GM18502 (cell line): ENCODE measurements around the gene C4B.
"Not testable (repeated sequence)": the region's sequence is repeated elsewhere in the genome, so short reads cannot be mapped to it uniquely, and the experiment has no call there.

ENCODE experiments used
- ATAC-seq: cut with Tn5 transposase; IDR thresholded peaks from one replicate; pipeline ENCODE4 v1.9.1; 2021; ENCODE audit warnings: mild to moderate bottlenecking; ENCODE audit not compliant: unreplicated experiment, poor library complexity

The C4B gene

GRCh38 chr6:32047855-32048766, 33.5 kb downstream of the C4B start:
- ATAC-seq, result no peak

- not testable (repeated sequence) for ATAC-seq
Observed at GRCh38 chr6:32049149-32049548, 34.6 kb downstream of the C4B start.

GRCh38 chr6:32049736-32050135, 35.1 kb downstream of the C4B start:
- not testable (repeated sequence) for ATAC-seq

GRCh38 chr6:32050562-32050961, 36.0 kb downstream of the C4B start:
- ATAC-seq, result no peak

DNA sequence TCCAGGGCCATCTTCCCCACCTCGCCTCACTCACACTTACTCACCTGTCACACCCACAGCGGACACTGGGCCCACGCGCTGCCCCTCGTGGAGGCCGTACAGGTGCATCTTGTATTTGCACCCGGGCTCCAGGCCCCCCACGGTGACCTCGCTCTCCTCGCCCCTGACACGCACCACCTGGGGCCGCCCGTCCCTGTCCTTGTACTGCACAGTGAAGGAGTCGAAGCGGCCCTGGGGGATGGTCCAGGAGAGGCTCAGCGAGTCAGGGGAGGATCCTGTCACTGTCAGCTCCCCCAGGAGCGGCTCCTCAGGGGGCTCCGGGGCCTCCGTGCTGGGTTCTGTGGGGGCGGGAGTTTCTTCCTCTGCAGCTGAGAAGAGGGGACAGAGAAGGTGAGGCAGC, 38.0 kb downstream of the C4B start:
- not testable (repeated sequence) for ATAC-seq

DNA sequence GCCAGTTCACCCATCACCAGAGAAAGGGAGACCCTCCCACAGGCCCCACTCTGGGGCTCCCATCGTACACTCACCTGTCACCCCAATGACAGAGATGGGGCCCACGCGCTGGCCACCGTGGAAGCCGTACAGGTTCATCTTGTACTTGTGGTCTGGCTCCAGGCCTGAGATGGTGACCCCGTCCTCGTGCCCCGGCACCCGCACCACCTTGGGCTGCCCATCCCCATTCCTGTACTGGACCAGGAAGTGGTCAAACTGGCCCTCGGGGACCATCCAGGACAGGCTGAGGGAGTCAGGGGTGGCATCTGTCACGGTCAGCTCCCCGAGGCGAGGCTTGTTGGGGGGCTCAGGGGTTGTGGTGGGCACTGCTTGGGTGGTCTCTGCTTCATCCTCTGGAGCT, 38.7 kb downstream of the C4B start:
- not testable (repeated sequence) for ATAC-seq

GRCh38 chr6:32055756-32056155, 41.2 kb downstream of the C4B start:
- ATAC-seq, result not testable (repeated sequence)

- ATAC-seq, result no peak
Observed at GRCh38 chr6:32056254-32056653, 41.7 kb downstream of the C4B start.

DNA sequence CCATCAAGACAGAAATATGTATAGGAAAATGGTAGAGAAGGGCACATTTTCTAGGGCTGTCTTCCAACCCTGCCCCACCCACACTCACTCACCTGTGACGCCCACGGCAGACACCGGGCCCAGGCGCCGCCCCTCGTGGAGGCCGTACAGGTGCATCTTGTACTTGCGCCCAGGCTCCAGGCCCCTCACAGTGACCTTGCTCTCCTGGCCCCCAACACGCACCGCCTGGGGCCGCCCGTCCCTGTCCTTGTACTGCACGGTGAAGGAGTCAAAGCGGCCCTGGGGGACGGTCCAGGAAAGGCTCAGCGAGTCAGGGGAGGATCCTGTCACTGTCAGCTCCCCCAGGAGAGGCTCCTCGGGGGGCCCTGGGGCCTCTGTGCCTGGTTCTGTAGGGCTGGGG, 43.4 kb downstream of the C4B start:
- no peak for ATAC-seq

DNA sequence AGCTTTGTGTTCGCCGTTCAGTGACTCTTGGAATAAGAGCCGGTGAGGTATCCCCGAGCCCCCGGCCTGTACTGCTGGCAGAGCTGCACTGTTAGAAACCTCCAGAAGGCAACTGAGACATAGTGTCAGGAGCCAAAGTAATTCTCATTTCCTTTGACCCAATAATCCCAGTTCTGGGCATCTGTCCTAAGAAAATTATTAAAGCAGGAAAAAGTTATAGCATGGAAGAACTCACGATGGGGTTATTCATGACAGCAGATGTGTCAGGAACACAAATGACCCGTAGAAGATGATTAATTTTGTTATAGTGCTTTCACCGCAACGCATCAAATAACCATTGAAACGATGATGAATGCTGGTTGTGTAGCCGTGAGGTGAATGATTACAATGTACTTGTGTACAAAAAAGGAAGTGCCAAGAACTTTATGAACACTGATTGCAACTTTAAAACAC, 43.9 kb downstream of the C4B start:
- ATAC-seq, result no peak

DNA sequence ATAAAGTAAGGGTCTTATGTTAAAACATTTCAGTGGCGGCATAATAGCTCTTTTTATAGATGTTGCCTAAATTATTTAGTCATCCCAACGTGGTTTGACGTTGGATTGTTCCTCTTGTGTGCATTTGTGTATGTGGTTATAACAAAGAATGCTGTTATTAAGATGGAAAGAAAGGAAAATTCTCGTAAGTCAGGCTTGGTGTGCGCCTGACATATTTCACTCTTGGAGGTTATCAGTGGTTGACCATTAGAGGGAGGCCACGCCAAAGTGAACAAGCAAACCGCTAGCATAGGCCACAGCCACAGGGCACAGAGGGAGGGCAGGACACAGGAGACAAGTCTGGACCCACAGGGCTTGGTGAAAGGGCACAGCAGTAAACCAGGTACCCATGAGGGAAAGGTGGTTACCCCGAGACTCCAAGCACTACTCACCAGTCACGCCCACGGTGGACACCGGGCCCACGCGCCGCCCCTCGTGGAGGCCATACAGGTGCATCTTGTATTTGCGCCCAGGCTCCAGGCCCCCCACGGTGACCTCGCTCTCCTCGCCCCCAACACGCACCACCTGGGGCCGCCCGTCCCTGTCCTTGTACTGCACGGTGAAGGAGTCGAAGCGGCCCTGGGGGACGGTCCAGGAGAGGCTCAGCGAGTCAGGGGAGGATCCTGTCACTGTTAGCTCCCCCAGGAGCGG, 46.5 kb downstream of the C4B start:
- ATAC-seq, result no peak

GRCh38 chr6:32064706-32065105, 50.1 kb downstream of the C4B start:
- ATAC-seq, result no peak

GRCh38 chr6:32067521-32067920, 52.9 kb downstream of the C4B start:
- not testable (repeated sequence) for ATAC-seq

DNA sequence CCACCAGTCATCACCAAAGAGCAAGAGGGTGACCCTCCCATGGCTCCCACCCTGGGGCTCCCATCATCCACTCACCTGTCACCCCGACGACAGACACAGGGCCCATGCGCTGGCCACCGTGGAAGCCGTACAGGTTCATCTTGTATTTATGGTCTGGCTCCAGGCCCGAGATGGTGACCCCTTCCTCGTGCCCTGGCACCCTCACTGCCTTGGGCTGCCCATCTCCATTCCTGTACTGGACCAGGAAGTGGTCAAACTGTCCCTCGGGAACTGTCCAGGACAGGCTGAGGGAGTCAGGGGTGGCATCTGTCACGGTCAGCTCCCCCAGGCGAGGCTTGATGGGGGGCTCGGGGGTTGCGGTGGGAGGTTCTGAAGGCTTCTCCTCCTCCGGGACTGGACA, 53.7 kb downstream of the C4B start:
- not testable (repeated sequence) for ATAC-seq

GRCh38 chr6:32068867-32069266, 54.3 kb downstream of the C4B start:
- no peak for ATAC-seq

- ATAC-seq, result no peak
Observed at GRCh38 chr6:32069460-32069859, 54.9 kb downstream of the C4B start.

DNA sequence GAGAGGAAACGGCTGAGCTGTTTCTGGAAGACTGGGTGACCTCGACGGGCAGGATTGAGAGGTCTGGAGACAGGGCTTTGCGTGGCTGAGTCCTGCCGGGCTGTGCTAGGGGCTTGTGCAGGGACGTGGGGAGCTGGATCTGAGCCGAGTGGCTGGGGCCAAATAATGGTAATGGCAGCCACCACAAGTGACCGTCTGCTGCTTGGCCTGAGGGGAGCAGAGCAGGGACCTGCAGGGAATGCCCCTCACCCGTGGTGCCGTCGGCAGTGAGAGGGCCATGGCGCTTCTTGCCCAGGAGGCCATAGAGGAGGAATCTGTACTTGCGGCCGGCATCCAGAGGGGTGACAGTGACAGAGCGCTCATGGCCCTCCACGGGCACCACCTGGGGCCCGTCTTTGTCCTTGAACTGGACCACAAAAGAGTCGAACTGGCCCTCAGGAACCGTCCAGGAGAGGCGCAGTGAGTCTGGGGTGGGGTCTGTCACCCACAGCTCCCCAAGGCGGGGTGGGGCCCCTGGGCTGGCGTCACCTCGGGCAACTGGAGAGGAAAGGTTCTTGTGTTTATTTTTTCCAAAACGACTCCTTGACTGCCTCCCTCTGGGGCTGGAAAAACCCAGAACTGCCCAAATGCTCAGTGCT, 55.4 kb downstream of the C4B start:
- ATAC-seq, result no peak

DNA sequence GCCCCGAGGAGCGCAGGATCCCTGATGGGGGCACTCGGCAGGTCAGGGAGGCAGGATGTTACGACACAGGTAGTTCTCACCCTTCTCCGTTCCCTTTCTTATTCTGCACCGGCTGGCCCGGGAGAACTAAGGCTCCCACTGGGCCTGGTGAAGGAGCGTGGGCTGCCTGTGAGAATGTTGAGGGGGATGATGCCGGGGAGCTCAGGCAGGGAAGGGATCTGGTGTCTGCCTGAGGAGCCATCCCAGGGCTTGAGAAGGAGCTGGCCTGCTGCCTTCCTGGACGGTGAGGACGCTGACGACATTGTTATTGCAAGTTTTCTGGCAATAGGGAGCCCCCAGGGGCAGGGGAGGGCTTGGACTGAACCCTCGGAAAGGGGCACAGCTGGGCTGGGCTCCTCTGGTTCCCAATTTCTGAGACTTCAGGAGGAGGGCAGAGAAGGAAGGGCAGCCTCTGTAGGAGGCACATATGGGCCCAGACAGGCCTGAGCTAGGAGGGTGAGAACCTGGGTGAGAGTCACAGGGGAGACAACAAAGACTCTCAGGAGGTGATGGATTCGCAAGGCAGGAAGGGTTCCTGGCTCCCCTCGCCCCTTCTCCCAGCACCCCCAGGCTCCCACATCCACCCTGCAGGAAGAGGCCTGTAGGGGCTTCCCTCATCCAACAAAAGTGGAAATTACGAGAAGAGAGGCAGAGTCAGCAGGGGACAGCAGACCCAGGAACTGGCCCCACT, 56.4 kb downstream of the C4B start:
- ATAC-seq, result no peak

DNA sequence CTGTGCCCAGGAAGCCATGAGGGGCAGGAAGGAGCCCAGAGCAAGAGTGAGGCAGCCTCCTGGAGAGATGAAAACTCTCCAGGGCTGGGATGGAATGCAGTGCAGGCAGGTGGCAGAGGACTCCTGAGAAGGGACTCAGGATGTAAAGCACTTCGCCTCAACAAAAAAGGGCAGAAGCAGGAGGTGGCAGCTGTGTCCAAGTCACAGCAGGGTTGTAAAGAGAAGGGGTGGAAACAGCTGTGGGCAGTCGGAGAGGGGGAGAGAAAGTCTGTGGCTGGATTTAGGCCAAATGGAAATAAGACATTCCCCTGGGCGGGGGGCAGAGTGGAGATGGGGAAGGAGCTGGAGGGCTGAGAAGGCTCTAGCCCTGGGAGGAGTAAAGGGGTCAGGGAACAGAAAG, 58.5 kb downstream of the C4B start:
- no peak for ATAC-seq

DNA sequence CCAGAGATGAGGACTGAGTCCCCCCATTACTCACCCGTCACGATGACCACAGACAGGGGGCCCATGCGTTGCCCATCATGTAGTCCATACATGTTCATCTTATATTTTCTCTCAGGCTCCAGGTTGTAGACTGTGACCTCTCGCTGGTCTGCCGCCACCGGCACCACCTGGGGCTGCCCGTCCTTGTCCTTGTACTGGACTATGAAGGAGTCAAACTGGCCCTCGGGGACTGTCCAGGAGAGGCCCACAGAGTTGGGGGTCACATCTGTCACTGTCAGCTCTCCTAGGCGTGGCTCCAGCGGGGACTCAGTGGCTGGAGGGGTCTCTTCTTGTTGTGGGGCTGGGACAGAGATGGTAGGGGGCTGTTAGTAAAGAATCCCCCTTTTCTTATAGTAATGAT, 59.0 kb downstream of the C4B start:
- ATAC-seq, result no peak
